Stomach (tissue), 4 donors: ENCODE data around the gene PTBP3.

Experiments
- CTCF ChIP-seq, 7 experiments: fragments of 450-650 bp in 4 of 7; fragments of 200-600 bp in 3 of 7; sonication (generic) in 3 of 7; IDR thresholded peaks; one replicate each; pipeline ENCODE4 v1.5.1; 2016 to 2019; ENCODE audit warnings: antibody characterized with exemption in 7 of 7, control low read depth in 2 of 7, mild to moderate bottlenecking in 1 of 7
- EP300 ChIP-seq: sonication (generic); formaldehyde crosslinking; IDR thresholded peaks from one replicate; pipeline ENCODE4 v1.6.1; 2017; ENCODE audit warnings: antibody characterized with exemption
- POLR2A ChIP-seq, 4 donors: fragments of 450-650 bp; IDR thresholded peaks; one replicate each; pipeline ENCODE4 v1.6.1; 2016; ENCODE audit warnings: antibody characterized with exemption in 4 of 4, control low read depth in 2 of 4, mild to moderate bottlenecking in 1 of 4, moderate library complexity in 1 of 4
- POLR2AphosphoS5 ChIP-seq, 3 donors: sonication (generic); formaldehyde crosslinking; IDR thresholded peaks; one replicate each; pipeline ENCODE4 v1.6.1; 2016; ENCODE audit warnings: antibody characterized with exemption in 3 of 3

- TF ChIP-seq CTCF (IDR thresholded peaks at IDR 0.05) = no peak
- no peak for TF ChIP-seq POLR2A (IDR thresholded peaks at IDR 0.05)
- no peak for TF ChIP-seq EP300
- TF ChIP-seq POLR2AphosphoS5 (IDR thresholded peaks at IDR 0.05) = no peak
Measured at GRCh38 chr9:112242147-112242804, 91.1 kb downstream of the PTBP3 start.
